Common myeloid progenitor, CD34-positive (primary cell): Measurements from ENCODE around the gene AARSD1.
A peak's percentile ranks its signal among the peaks of the same experiment; 100 is the strongest.

ENCODE experiments used
- CTCF ChIA-PET: fragments of 350-600 bp; sonication (Branson Sonifier 250); formaldehyde crosslinking; loops from one replicate; lab custom pipeline; 2021; ENCODE audit warnings: antibody characterized with exemption; lab: Charles Lee
- POLR2A ChIA-PET: fragments of 350-600 bp; sonication (Branson Sonifier 250); formaldehyde crosslinking; loops from one replicate; lab custom pipeline; 2021; ENCODE audit warnings: antibody characterized with exemption; lab: Charles Lee
- DNase-seq, 3 donors: peaks; one replicate each; pipeline versions ENCODE4 v3.0.0 to v3.0.0-alpha.2; 2013
- H3K27ac ChIP-seq, 2 experiments: 1 replicate in 1 of 2; 2 replicates in 1 of 2; pipeline ENCODE4 v1.7.0; 2013; ENCODE audit warnings: inconsistent platforms in 2 of 2, low read length in 2 of 2, mild to moderate bottlenecking in 2 of 2, low read depth in 1 of 2, moderate library complexity in 1 of 2; ENCODE audit not compliant: severe bottlenecking in 2 of 2, insufficient read depth in 1 of 2, poor library complexity in 1 of 2
- H3K27me3 ChIP-seq, 5 experiments: replicated peaks in 2 of 5; 1 replicate in 3 of 5; 2 replicates in 2 of 5; pipeline versions ENCODE4 v1.6.1 to v1.7.0; 2013; ENCODE audit warnings: low read length in 4 of 5, mild to moderate bottlenecking in 2 of 5, moderate library complexity in 2 of 5, inconsistent platforms in 1 of 5; ENCODE audit not compliant: insufficient read depth in 5 of 5, control insufficient read depth in 4 of 5
- H3K36me3 ChIP-seq, 4 experiments: 1 replicate in 2 of 4; 2 replicates in 2 of 4; pipeline versions ENCODE4 v1.6.1 to v1.7.0; 2013; ENCODE audit warnings: low read length in 3 of 4, control low read depth in 1 of 4, mild to moderate bottlenecking in 1 of 4; ENCODE audit not compliant: control insufficient read depth in 4 of 4, insufficient read depth in 4 of 4
- H3K4me1 ChIP-seq, 4 experiments: 1 replicate in 3 of 4; 2 replicates in 1 of 4; pipeline versions ENCODE4 v1.6.1 to v1.7.1; 2013; ENCODE audit warnings: low read length in 3 of 4, mild to moderate bottlenecking in 3 of 4, control low read depth in 1 of 4, inconsistent platforms in 1 of 4, moderate library complexity in 1 of 4; ENCODE audit not compliant: control insufficient read depth in 4 of 4, insufficient read depth in 4 of 4; ENCODE audit errors: control extremely low read depth in 1 of 4
- H3K4me3 ChIP-seq, 7 experiments: 1 replicate in 4 of 7; 2 replicates in 3 of 7; pipeline versions ENCODE4 v1.5.1 to v1.7.0; 2013; ENCODE audit warnings: mild to moderate bottlenecking in 7 of 7, low read length in 6 of 7, moderate library complexity in 6 of 7, inconsistent platforms in 2 of 7, low read depth in 2 of 7, control low read depth in 1 of 7; ENCODE audit not compliant: insufficient read depth in 4 of 7, control insufficient read depth in 1 of 7; ENCODE audit errors: extremely low read depth in 1 of 7
- H3K9me3 ChIP-seq, 5 experiments: 1 replicate in 4 of 5; 2 replicates in 1 of 5; pipeline versions ENCODE4 v1.6.1 to v1.7.1; 2013; ENCODE audit warnings: low read length in 4 of 5, mild to moderate bottlenecking in 2 of 5, inconsistent platforms in 1 of 5, low read depth in 1 of 5, moderate library complexity in 1 of 5; ENCODE audit not compliant: control insufficient read depth in 4 of 5, insufficient read depth in 2 of 5; ENCODE audit errors: control extremely low read depth in 1 of 5
- WGBS: methylation state at CpG from one replicate; pipeline ENCODE4 v1.1.5; 2013; ENCODE audit not compliant: insufficient coverage; 5-methylcytosine and 5-hydroxymethylcytosine counted together

The AARSD1 gene

GRCh38 chr17:42992872-42993271, 28.6 kb upstream of the AARSD1 start:
- WGBS = 100% methylated on average over 4 of the region's 5 CpGs
- no peak for DNase-seq
- POLR2A ChIA-PET = interaction anchor here (0.7 kb wide), 1 partner anchor 38 kb away, joined by 3 read pairs; no protein-coding TSS in a partner anchor

GRCh38 chr17:42991471-42991870, 27.2 kb upstream of the AARSD1 start:
- ChIA-PET POLR2A (no interaction called here), CTCF (interaction anchor here (1.5 to 1.8 kb wide), 3 partner anchors 15 to 63 kb away, joined by 4 read pairs; partner anchors contain the start of genes AARSD1 and IFI35)
- DNase-seq = no peak
- H3K36me3 ChIP-seq = peaks cover 26 to 66% (median 52%) of the 10 kb centered on the region in 4 experiments
- no peaks in the 10 kb centered on the region for H3K4me1 ChIP-seq
- H3K4me3 ChIP-seq = no peak overlapping the region
- no peaks in the 10 kb centered on the region for H3K9me3 ChIP-seq
- H3K27me3 ChIP-seq = no peaks in the 10 kb centered on the region
- WGBS = 96% methylated on average over 6 of the region's 6 CpGs
- H3K27ac ChIP-seq = no peak overlapping the region

More at GRCh38 chr17:42992872-42993271, 28.6 kb upstream of the AARSD1 start:
- CTCF ChIA-PET = interaction anchor here (1.0 to 1.8 kb wide), 2 partner anchors 8 to 64 kb away, joined by 3 to 4 read pairs; no protein-coding TSS in a partner anchor
- H3K27me3 ChIP-seq = no peaks in the 10 kb centered on the region
- H3K27ac ChIP-seq = no peak overlapping the region
- peaks cover 24 to 56% (median 45%) of the 10 kb centered on the region in 4 experiments for H3K36me3 ChIP-seq
- peaks cover 0 to 11% (median 6%) of the 10 kb centered on the region in 4 experiments for H3K4me1 ChIP-seq
- no peaks in the 10 kb centered on the region for H3K9me3 ChIP-seq
- no peak overlapping the region for H3K4me3 ChIP-seq

- Histone ChIP-seq H3K4me3 (no peak overlapping the region), H3K27me3 (no peaks in the 10 kb centered on the region), H3K9me3 (no peaks in the 10 kb centered on the region), H3K4me1 (peaks cover 4 to 12% (median 9%) of the 10 kb centered on the region in 4 experiments), H3K27ac (no peak overlapping the region), H3K36me3 (peaks cover 26 to 66% (median 53%) of the 10 kb centered on the region in 4 experiments)
- DNase-seq = no peak
- POLR2A ChIA-PET = no interaction called here
- 100% methylated on average over 4 of the region's 6 CpGs for WGBS
- CTCF ChIA-PET = interaction anchor here (1.5 kb wide), 1 partner anchor 26 kb away, joined by 4 read pairs; the partner anchor contains the start of gene AARSD1
Observed at GRCh38 chr17:42989726-42990652, 25.7 kb upstream of the AARSD1 start.

GRCh38 chr17:42989141-42989540, 24.9 kb upstream of the AARSD1 start:
- H3K4me3 ChIP-seq = no peak overlapping the region
- H3K36me3 ChIP-seq = peaks cover 26 to 61% (median 51%) of the 10 kb centered on the region in 4 experiments
- no peak overlapping the region for H3K27ac ChIP-seq
- no peak for DNase-seq
- POLR2A ChIA-PET = no interaction called here
- peaks cover 10 to 18% (median 14%) of the 10 kb centered on the region in 4 experiments for H3K4me1 ChIP-seq
- H3K27me3 ChIP-seq = no peaks in the 10 kb centered on the region
- no peaks in the 10 kb centered on the region for H3K9me3 ChIP-seq
- WGBS = no CpG with 5 or more reads among the region's 5 CpGs
- CTCF ChIA-PET = no interaction called here

- peak overlapping the region in 1 of 2 experiments; percentile 15 for H3K27ac ChIP-seq
- ChIA-PET POLR2A (no interaction called here), CTCF (interaction anchor here (0.6 to 1.4 kb wide), 4 partner anchors 8 to 104 kb away, joined by 3 to 5 read pairs (median 4); partner anchors contain the start of gene RPL27)
- peak; percentile 53 to 78 (median 73) for DNase-seq
- peaks cover 14 to 33% (median 24%) of the 10 kb centered on the region in 4 experiments for H3K36me3 ChIP-seq
- no peaks in the 10 kb centered on the region for H3K9me3 ChIP-seq
- no CpG with 5 or more reads among the region's 1 CpG for WGBS
- peak overlapping the region in 3 of 7 experiments; percentile 37 to 47 (median 39) for H3K4me3 ChIP-seq
- peaks cover 19 to 37% (median 28%) of the 10 kb centered on the region in 4 experiments for H3K4me1 ChIP-seq
- H3K27me3 ChIP-seq = no peaks in the 10 kb centered on the region
Observed at GRCh38 chr17:42985225-42985624, 21.0 kb upstream of the AARSD1 start.

- H3K4me1 ChIP-seq = peaks cover 19 to 46% (median 38%) of the 10 kb centered on the region in 4 experiments
- ChIA-PET POLR2A (interaction anchor here (0.6 kb wide), 1 partner anchor 1020 kb away, joined by 3 read pairs; no protein-coding TSS in a partner anchor), CTCF (interaction anchor here (1.4 kb wide), 1 partner anchor 140 kb away, joined by 3 read pairs; no protein-coding TSS in a partner anchor)
- H3K4me3 ChIP-seq = peak overlapping the region in 1 of 7 experiments; percentile 83
- H3K27me3 ChIP-seq = no peaks in the 10 kb centered on the region
- H3K27ac ChIP-seq = no peak overlapping the region
- H3K36me3 ChIP-seq = peaks cover 3 to 4% (median 4%) of the 10 kb centered on the region in 4 experiments
- no peaks in the 10 kb centered on the region for H3K9me3 ChIP-seq
- no peak for DNase-seq
Observed at GRCh38 chr17:42982266-42982665, 18.0 kb upstream of the AARSD1 start.
